ENCODE data around the gene OXGR1. TPM values are rescaled to one million over a fixed set of nuclear protein-coding genes. Genes with fewer than 3 reads are reported as not detected.

Gene OXGR1
- total RNA-seq, 4 donors from 2014 or later: 1.2 to 5.7 (median 1.4) TPM; not detected in 1

DNA sequence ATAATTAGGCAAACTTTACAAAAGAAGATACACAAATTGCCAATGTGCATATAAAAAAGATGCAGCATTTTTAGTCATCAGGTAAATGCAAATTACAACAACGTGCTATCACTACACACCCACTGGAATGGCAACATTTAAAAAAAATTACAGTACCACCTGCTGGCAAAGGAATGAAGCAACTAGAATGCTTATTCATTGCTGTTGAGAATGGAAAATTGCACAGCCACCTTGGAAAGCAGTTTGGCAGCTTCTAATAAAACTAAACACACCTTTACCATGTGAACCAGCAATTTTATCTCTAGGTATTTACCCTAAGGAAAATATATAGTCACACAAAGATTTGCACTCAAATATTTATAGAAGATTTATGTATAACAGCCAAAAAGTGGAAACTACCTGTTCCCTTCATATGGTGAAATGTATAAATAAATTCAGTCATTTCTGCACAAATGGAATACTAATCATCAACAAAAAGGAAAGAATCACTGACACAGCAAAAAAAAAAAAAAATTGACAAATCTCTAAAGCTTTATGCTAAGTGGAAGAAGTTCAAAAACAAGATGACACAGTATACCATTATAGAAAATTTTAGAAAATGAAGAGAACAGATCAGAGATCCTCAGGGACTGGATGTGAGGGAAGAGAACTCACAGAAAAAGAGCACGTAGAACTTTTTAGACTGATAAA is 30.3 kb downstream of the OXGR1 start:
- 57 to 74% methylated on average over 2 of the region's 2 CpGs for WGBS, 2 donors
- H3K27me3 ChIP-seq: no peaks in the 10 kb centered on the region
- no peaks in the 10 kb centered on the region for H3K36me3 ChIP-seq
- TF ChIP-seq, protein P1, sequence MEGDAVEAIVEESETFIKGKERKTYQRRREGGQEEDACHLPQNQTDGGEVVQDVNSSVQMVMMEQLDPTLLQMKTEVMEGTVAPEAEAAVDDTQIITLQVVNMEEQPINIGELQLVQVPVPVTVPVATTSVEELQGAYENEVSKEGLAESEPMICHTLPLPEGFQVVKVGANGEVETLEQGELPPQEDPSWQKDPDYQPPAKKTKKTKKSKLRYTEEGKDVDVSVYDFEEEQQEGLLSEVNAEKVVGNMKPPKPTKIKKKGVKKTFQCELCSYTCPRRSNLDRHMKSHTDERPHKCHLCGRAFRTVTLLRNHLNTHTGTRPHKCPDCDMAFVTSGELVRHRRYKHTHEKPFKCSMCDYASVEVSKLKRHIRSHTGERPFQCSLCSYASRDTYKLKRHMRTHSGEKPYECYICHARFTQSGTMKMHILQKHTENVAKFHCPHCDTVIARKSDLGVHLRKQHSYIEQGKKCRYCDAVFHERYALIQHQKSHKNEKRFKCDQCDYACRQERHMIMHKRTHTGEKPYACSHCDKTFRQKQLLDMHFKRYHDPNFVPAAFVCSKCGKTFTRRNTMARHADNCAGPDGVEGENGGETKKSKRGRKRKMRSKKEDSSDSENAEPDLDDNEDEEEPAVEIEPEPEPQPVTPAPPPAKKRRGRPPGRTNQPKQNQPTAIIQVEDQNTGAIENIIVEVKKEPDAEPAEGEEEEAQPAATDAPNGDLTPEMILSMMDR (IDR thresholded peaks at IDR 0.05): peak in 2 of 6 experiments; percentile 17 to 33
- TF ChIP-seq POLR2A (IDR thresholded peaks at IDR 0.05): no peak
- peaks cover 0 to 25% (median 23%) of the 10 kb centered on the region in 3 donors for H3K9me3 ChIP-seq
- intact Hi-C loops (cut with DNase I): no loop called here
- no peaks in the 10 kb centered on the region for H3K4me1 ChIP-seq
- no peak overlapping the region for H3K4me3 ChIP-seq
- DNase-seq: no peak
- H3K27ac ChIP-seq: no peak overlapping the region

DNA sequence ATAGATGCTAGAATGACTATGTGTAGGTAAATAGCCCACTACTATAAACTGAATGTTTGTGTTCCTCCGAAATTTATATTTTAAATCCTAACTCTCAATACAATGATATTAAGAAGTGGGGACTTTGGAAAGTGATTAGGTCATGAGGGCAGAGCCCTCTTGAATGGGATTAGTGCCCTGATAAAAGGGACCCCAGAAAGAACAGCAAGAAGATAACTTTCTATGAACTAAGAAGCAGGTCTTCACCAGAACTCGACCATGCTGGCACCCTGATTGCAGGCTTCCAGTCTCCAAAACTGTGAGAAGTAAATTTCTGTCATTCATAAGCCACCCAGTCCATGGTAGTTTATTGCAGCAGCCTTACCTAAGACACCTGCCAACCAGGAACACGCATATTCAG is 33.9 kb downstream of the OXGR1 start:
- 77 to 84% methylated on average over 3 of the region's 3 CpGs for WGBS, 2 donors
- H3K4me3 ChIP-seq: no peak overlapping the region
- H3K27ac ChIP-seq: no peak overlapping the region
- intact Hi-C loops (cut with DNase I): no loop called here
- no peak for DNase-seq
- H3K9me3 ChIP-seq: no peaks in the 10 kb centered on the region
- TF ChIP-seq, protein P1 (IDR thresholded peaks at IDR 0.05): no peak
- TF ChIP-seq POLR2A (IDR thresholded peaks at IDR 0.05): no peak
- H3K4me1 ChIP-seq: no peaks in the 10 kb centered on the region
- no peaks in the 10 kb centered on the region for H3K36me3 ChIP-seq
- H3K27me3 ChIP-seq: no peaks in the 10 kb centered on the region

DNA sequence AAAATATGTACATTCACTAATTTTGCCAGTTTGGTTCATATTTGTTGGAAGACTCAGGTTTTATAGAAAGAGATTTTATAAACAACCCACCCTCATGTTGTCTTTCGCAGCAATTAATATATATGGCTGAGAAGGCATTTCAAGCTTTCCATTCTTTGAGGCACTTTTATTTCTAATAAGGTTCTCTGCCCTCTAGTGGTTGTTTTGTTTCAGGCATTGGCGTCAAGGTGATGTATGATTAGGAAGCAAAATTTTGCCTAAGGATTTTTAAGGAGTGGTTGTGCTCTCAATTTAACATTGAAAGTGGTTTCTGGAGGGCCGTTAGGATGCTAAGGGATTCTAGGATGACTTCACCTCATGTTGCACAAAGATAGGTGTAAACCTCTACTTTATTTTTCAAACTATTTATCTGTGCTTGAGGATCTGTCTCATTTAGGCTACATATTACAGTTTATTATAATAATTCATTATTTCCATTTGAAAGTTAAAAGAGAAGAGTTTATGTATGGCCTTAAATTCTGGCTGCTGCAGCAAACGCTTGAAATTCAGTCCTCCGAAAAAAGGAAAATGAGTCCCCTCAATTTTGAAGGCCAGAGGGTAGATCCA is 35.9 kb downstream of the OXGR1 start:
- 45 to 50% methylated on average over 5 of the region's 5 CpGs for WGBS, 2 donors
- no peak overlapping the region for H3K27ac ChIP-seq
- intact Hi-C loops (cut with DNase I): no loop called here
- no peak for TF ChIP-seq POLR2A (IDR thresholded peaks at IDR 0.05)
- TF ChIP-seq, protein P1 (IDR thresholded peaks at IDR 0.05): peak; percentile 26 to 77 (median 57)
- no peaks in the 10 kb centered on the region for H3K4me1 ChIP-seq
- H3K4me3 ChIP-seq: no peak overlapping the region
- H3K36me3 ChIP-seq: no peaks in the 10 kb centered on the region
- H3K9me3 ChIP-seq: no peaks in the 10 kb centered on the region
- H3K27me3 ChIP-seq: no peaks in the 10 kb centered on the region
- DNase-seq: no peak

DNA sequence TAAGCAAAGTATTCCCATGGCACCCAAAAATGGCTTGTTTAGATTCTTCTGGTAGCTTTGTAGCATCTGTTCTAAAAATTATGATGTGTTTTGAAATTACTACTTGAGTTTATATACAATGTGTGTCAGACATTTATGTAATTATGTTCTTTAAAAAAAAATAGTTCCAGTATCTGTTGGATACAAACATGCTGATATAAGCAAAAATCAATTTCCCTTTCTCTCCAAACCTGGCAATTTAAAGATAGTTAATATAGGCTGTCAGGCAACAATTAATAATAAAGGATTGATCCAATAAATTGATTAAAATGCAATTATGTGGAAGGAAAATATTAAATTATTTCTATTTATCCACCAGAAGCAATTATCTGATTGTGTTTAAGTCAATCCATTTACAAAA is 41.7 kb downstream of the OXGR1 start:
- Histone ChIP-seq H3K9me3 (no peaks in the 10 kb centered on the region), H3K36me3 (no peaks in the 10 kb centered on the region), H3K4me3 (no peak overlapping the region), H3K27ac (no peak overlapping the region), H3K4me1 (no peaks in the 10 kb centered on the region), H3K27me3 (no peaks in the 10 kb centered on the region)
- TF ChIP-seq, protein P1 (IDR thresholded peaks at IDR 0.05): no peak
- no peak for TF ChIP-seq POLR2A (IDR thresholded peaks at IDR 0.05)
- no peak for DNase-seq
- intact Hi-C loops (cut with DNase I): no loop called here

DNA sequence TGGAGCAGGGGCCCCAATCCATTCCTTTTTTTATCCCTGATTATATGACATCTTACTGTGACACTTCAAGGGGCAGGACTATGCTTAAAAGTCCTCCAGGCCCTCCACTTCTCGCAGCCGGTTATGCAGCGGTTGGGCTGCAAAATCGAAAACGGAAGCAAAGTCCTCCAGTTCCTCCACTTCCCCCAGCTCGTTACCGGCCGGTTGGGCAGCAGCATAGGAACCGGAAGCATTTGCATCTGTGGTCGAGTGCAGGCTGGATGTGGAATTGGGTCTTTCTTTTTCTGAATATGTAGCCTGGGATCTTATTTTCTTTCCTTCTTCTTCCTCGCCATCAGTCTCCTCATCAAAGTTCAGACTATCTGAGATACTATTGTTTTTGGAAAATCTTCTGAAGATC is 46.1 kb downstream of the OXGR1 start:
- no peak for DNase-seq
- H3K4me3 ChIP-seq: no peak overlapping the region
- no peak for TF ChIP-seq POLR2A (IDR thresholded peaks at IDR 0.05)
- TF ChIP-seq, protein P1 (IDR thresholded peaks at IDR 0.05): no peak
- H3K27ac ChIP-seq: no peak overlapping the region
- peaks cover 0 to 14% (median 0%) of the 10 kb centered on the region in 3 donors for H3K4me1 ChIP-seq
- no peaks in the 10 kb centered on the region for H3K9me3 ChIP-seq
- H3K27me3 ChIP-seq: no peaks in the 10 kb centered on the region
- H3K36me3 ChIP-seq: no peaks in the 10 kb centered on the region
- WGBS, 2 donors: 89 to 94% methylated on average over 11 of the region's 11 CpGs
- intact Hi-C loops (cut with DNase I): no loop called here

Data from esophagus squamous epithelium (tissue), 5 donors.